Activated T-cell treated with anti-CD3 and anti-CD28 coated beads, Interleukin-2, amount 50 U/mL, for 48 hours (primary cell): ENCODE measurements around the gene ARID3B.

ENCODE experiments used
- DNase-seq, 2 experiments: peaks; one replicate each; pipeline ENCODE4 v3.0.0-alpha.2; 2020

Gene ARID3B

GRCh38 chr15:74609938-74610301 lies 68.9 kb downstream of the ARID3B start:
- no peak for DNase-seq

GRCh38 chr15:74610302-74610951 lies 69.4 kb downstream of the ARID3B start:
- DNase-seq, result no peak

DNA sequence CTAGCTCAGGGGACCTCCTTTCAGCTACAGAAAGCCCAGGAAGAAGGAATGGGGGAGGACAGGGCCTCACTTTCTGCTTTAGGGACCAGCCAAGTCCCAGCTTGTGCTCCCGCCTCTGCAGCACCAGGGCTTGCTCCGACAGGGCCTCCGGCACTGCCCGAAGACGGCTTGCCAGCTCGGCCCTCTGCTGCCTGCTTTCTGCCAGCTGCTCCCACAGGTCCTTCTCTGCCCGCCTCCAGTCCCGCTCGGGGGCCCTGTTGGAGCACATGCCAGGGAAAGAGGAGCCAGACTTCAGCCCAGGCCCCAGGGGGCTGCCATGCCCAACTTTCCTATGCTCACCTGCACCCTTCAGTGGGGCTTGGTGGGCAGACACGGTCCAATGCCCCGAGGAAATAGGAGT lies 70.3 kb downstream of the ARID3B start:
- DNase-seq, result no peak

GRCh38 chr15:74611834-74612233 lies 70.8 kb downstream of the ARID3B start:
- DNase-seq, result no peak

GRCh38 chr15:74612677-74613076 lies 71.7 kb downstream of the ARID3B start:
- no peak for DNase-seq

DNA sequence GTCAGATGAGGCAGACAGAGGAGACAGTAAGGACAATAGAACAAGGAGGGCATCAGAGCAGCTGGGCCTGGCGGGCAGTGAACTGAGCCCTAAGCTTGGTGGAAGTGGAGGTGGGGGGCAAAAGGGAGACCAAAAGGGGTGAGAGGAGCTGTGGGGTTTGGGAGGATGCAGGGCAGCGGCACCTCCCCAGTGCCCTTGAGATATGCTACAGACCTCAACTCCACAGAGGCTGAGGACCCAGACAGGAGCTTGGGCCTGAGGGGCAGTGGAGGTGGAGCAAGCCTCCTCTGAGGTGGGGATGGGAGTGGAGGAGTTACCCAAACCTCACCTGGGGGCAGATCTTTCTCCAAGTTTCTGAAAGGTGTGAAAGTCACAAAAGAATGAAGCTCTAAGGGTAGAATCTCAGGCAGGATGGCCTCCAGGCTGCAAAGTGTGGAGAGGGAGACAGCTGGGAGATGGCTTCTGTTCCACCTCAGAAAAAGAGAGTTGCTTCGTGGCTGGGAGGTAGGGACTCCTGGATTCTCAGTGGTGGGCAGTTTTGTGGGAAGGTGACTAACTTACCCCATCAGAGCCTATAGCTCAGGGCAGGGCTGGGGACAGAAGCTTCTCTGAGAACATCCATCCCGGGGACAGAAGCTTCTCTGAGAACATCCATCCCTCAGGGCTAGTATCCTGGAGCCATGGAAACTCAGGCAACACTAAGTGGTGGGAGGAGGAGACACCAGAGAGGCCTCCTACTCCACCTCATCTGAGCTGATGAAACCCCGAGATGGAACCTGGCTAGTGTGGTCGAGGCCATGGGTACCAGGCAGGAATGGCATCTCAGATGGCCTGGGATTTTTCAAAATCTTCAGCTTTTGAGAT lies 72.3 kb downstream of the ARID3B start:
- no peak for DNase-seq

DNA sequence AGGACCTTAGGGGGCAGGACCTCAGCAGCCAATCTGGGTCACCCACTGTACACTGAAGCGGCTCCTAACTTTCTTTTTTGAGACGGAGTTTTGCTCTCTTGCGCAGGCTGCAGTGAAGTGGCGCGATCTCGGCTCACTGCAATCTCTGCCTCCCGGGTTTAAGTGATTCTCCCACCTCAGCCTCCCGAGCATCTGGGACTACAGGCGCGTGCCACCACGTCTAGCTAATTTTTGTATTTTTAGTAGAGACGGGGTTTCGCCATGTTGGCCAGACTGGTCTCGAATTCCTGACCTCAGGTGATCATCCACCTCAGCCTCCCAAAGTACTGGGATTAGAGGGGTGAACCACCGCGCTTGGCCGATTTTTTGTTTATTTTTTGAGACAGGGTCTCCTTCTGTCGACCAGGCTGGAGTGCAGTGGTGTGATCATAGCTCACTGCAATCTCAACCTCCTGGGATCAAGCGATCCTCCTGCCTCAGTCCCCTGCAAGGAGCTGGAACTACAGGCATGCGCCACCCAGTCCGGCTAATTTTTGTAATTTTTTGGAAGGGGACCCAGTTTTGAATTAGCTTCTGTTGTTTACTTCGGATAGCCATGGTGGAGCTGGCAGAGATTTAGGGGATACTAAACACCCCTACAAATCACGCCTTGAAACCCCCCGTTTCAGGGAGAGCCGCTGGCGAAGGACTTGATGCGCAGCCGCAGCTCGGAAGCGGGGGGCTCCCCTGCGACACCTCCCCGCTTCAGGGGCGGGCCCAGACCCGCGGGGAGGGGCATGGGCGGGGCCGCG lies 73.1 kb downstream of the ARID3B start:
- DNase-seq, result no peak

DNA sequence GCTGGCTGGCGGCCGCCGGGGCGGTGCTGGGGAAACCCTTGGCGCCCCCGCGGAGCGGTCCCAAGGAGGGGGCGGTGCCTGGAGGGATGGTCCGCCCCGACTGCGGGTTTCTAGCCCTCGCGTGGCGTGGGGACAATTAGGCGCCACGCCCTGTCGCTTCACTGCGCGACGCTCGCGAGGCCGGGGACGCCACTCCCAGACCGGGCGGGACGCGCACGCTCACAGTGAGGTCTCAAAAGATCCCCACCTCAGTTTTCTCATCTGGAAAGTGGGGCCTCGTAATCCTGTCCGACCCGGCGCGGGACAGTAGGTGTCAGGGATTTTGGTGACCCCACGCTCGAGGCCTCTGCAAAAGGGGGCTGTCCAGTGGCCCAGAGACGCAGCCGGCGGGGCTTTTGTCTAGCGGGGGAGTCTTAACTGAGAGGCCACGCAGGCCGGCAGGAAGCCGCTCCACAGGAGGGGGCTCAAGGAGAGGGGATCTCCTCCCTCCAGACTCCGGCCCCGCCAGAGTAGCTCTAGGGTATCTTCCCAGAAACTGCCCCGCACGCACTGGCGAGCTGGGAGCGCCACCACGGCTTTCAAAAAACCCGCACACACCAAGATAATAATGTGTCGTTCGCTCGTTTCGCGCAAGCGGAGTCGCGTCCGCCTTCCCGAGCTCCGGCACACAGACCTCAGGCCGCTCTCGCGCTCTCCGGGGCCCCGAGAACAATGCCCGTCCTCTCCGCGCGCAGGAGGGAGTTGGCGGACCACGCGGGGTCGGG lies 73.9 kb downstream of the ARID3B start:
- DNase-seq, result peak; percentile 89 to 93

DNA sequence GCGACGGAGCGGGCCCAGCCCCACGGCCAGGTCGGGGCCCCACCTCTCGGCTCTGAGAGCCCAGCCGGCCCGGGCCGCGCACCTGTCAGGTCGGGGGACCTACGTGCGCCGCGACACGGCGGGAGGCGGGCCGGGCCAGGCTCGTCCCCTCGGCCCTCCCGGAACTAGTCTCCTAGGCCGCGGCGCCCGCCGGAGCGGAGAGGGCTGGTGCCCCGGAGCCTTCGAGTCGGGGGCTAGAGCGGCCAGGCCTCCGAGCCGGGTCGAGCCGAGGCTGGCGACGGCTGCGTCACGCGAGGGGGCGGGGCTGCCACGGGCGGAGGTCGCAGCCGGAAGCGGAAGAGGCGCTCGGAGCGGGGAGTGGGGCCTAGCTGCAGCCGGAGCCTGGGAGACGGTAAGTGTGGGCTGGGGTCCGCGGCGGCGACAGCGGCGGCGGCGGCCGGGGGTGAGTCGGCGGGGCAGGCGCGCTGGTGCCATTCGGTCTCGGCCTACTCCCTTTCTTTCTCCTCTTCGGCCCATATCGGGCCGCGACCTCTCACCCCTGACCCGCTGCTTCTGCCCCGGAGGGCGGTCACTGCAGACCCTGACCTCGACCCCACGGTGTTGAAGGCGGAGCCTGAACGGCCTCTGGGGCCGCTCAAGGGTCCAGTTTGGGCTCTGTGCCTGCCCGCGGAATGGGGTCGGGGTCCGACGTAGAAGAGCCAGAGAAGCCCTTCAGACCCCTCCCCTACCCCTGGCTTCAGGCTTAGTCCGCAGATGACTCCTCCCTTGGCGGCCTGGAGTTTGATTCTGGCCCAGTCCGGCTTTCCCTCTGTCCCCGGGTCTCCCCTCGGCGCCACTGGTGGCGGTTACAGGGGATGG lies 74.7 kb downstream of the ARID3B start, which contains the start of gene CLK3:
TSS of gene CLK3 (plus strand) at position 329 of the 858 bp plus-strand sequence. CDS start 3,361 bp downstream, outside the sequence.
- peak; percentile 96 to 98 for DNase-seq

DNA sequence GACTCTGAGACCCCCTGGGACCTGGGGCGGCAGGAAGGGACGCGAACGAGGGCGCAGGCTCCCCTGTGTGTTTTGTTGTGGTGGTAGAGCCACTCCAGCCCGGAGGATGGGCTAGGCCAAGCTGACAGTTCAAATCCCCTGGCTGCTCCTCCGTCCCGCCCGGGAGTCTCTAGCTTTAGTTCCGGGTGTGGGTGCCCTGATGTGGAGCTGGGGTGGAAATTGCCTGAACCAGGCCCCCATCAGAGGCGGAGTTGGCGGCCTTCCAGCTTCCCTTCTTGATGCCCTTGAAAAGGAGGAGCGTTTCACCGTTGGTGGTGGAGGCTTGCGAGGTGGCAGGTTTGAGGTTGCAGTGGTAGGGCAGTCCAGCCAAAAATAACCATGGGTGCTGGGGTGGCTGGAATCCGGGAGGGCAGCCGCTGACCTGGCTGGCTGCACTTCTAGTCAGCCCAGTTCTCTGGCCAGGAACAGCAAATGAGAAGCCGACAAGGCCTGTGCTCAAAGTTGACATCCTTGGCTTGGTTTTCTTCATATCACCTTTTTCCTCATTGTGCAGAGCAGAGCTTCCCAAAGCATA lies 75.4 kb downstream of the ARID3B start:
- peak; percentile 60 to 69 for DNase-seq

DNA sequence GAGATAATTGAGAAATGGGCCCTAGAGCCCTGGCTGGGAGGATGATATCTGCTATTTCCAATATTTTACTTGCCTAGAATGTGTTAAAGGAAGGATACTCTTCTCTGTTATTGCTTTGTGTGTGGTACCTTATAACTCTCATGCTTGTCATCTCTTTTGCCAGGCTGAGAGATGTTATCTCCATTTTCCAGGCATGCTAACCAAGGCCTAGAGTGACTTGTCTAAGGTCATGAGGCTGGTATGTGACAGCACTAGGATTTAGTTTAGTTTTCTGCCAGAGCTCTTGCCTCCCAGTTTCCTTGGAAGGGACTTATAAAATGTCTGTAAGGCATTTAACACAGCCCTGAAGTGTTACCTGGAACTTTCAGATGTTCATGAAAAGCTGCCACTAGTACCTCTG lies 76.0 kb downstream of the ARID3B start:
- no peak for DNase-seq

GRCh38 chr15:74618841-74619596 lies 78.0 kb downstream of the ARID3B start:
- DNase-seq, result no peak

GRCh38 chr15:74619916-74620635 lies 79.1 kb downstream of the ARID3B start:
- DNase-seq, result no peak

DNA sequence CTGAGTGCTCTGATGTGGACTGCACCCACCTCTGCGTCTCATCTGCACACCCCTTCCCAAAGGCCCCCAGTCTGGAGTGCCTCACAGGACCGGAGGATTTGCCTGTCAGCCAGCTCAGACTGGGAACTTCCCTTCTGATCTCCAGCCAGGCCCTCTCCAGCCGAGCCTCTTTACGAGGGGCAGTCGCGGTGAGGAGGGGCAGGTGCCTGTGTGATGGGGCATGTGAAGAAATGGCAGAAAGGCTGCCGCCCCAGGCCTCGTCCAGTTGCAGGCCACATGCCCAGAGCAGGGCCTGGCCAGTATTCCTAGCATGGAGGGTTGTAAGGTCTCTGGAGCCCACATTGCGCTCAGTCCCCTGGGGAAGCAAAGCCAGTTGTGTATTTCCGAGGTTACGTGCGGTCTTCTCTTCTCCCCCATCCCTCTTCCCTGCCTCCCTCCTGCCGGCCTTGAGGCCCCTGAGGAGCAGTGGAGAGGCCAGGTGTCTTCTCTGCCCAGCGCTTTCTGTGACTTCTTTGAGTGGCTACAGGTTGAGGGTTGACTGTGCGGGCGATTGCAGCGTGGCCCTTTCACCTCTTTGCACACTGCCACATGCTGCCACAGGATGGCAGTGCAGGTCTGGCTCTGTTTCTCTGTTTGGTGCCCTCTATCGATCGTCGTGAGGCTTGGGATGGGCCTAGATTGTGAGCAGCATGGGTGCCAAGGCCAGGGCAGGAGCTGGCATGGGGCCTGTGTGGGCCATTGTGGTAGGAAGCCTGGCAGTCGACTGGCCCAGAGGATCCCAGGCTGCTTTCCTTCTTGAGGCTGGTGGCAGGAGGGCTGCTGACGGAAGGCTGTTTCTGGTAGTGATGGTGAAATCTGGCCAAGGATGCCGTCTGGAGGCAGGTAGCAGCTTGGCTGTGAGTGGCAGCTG lies 79.9 kb downstream of the ARID3B start:
- peak; percentile 86 to 88 for DNase-seq

- DNase-seq, result no peak
These were observed 80.5 kb downstream of the ARID3B start for GRCh38 chr15:74621546-74621920.

- DNase-seq, result no peak
These were observed 80.9 kb downstream of the ARID3B start for GRCh38 chr15:74621936-74622335.

DNA sequence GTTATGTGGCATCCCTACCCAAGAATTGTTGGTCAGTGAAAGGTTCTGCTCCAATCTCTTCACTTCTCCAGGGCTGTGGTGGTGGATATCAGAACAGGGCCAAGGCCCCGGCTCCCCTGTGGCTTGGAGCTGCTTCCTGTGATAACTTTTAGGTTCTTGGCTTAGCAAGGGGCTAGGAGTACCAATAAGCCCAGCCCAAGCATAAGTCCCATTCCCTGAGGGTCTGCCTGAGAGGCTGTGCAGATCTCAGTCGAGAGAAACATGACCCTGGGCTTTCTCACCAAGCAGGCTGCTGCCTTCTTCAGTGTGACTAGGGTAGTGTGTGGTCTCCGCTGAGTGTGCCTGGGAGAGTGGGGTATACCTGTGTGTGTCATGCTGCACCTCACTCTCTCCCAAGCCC lies 81.7 kb downstream of the ARID3B start:
- DNase-seq, result no peak

DNA sequence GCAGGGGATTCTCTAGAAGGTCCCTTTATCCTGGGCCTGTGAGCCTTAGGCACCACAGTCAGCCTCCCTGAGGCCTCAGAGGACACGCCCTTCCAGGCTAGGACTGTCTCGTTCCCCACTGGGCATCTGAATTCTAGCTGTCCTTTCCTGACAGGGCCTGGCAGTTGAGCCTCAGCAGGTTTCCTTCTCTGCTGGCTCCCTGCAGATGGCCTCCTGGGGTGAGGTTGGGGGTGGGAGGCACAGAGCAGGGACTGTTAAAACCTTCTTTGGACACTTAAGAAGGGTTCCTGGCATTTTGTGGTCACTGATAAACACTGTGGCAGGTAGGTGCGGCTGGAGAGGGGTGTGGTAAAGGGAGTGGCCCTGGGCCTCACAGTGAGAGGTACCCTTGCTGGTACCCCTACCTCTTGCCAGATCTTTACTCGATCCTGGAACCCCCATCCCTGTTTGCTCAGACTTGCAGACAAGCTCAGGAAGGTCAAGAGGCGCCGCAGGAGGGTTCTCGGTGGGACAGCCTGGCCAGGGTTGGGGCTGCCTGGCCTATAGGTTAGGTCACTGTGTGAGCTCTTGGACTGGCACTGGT lies 83.1 kb downstream of the ARID3B start:
- DNase-seq, result no peak
